Sigmoid colon (tissue), 7 donors: ENCODE data around the gene ATP5PO. TPM values are rescaled to one million over a fixed set of nuclear protein-coding genes. Genes with fewer than 3 reads are reported as not detected.
A peak's percentile ranks its signal among the peaks of the same experiment; 100 is the strongest.
"Not testable (repeated sequence)": the region's sequence is repeated elsewhere in the genome, so short reads cannot be mapped to it uniquely, and the experiment has no call there.

Source experiments
- DNase-seq: peaks from one replicate; pipeline ENCODE4 v3.0.0-alpha.2; 2019
- H3K27ac ChIP-seq, 4 donors: fragments of 200-600 bp; sonication (generic); one replicate each; pipeline ENCODE4 v1.5.1; 2016 to 2019; ENCODE audit warnings: mild to moderate bottlenecking in 1 of 4
- H3K27me3 ChIP-seq, 3 donors: fragments of 200-600 bp; sonication (generic); one replicate each; pipeline ENCODE4 v1.5.1; 2019; ENCODE audit warnings: mild to moderate bottlenecking in 1 of 3
- H3K36me3 ChIP-seq, 4 donors: fragments of 200-600 bp; sonication (generic); one replicate each; pipeline ENCODE4 v1.5.1; 2016 to 2019
- H3K4me1 ChIP-seq, 4 donors: fragments of 200-600 bp; sonication (generic); one replicate each; pipeline ENCODE4 v1.5.1; 2017 to 2019
- H3K4me3 ChIP-seq, 4 donors: fragments of 200-600 bp; sonication (generic); one replicate each; pipeline ENCODE4 v1.5.1; 2017 to 2019; ENCODE audit warnings: mild to moderate bottlenecking in 2 of 4, moderate library complexity in 1 of 4
- H3K9me3 ChIP-seq, 4 donors: fragments of 200-600 bp in 3 of 4; sonication (generic) in 3 of 4; one replicate each; pipeline versions ENCODE4 v1.5.1 to v1.6.1; 2013 to 2019
- CTCF ChIP-seq, 4 experiments: fragments of 450-650 bp in 3 of 4; fragments of 200-600 bp in 1 of 4; IDR thresholded peaks; one replicate each; pipeline ENCODE4 v1.5.1; 2016 to 2019; ENCODE audit warnings: antibody characterized with exemption in 4 of 4, mild to moderate bottlenecking in 3 of 4, moderate library complexity in 2 of 4
- EP300 ChIP-seq, 4 donors: sonication (generic); formaldehyde crosslinking; IDR thresholded peaks; one replicate each; pipeline ENCODE4 v1.6.1; 2017; ENCODE audit warnings: antibody characterized with exemption in 4 of 4
- POLR2A ChIP-seq, 2 donors: fragments of 450-650 bp; IDR thresholded peaks; one replicate each; pipeline ENCODE4 v1.6.1; 2016; ENCODE audit warnings: antibody characterized with exemption in 2 of 2, mild to moderate bottlenecking in 2 of 2, moderate library complexity in 2 of 2
- POLR2AphosphoS5 ChIP-seq, 4 donors: sonication (generic); formaldehyde crosslinking; IDR thresholded peaks; one replicate each; pipeline ENCODE4 v1.6.1; 2017; ENCODE audit warnings: antibody characterized with exemption in 4 of 4
- WGBS, 2 donors: extraction: QIAGEN DNeasy Blood & Tissue Kit; methylation state at CpG; one replicate each; pipeline ENCODE4 v1.1.7; 2013; 5-methylcytosine and 5-hydroxymethylcytosine counted together
- intact Hi-C: fragments of 100-400 bp; cut with DNase I; formaldehyde crosslinking; loops from one replicate; pipeline ENCODE4 v1.15.1; 2023
- polyA plus RNA-seq, 3 donors: library from polyadenylated mRNA; stranded (reverse); fragments of 200-250 nt; gene quantifications; one replicate each; pipeline ENCODE4 v1.2.3, GENCODE V29; 2013
- total RNA-seq, 4 donors: library from RNA; depleted of rRNA; stranded (reverse); fragments of >200 nt; gene quantifications; one replicate each; pipeline ENCODE4 v1.1.0, GENCODE V29; 2016
- donor health status: healthy with polysubstance abuse.
- donor health status: Bipolar disorder and iron deficiency.
- donor health status: healthy.

ATP5PO gene
- total and polyA plus RNA-seq, 7 donors: 277 to 742 (median 414) TPM

- peak overlapping the region in 3 of 4 donors; percentile 66 to 67 (median 66) for H3K27ac ChIP-seq
- 84 to 94% methylated on average over 5 of the region's 5 CpGs for WGBS, 2 donors
- no peaks in the 10 kb centered on the region for H3K36me3 ChIP-seq
- DNase-seq: no peak
- TF ChIP-seq EP300 (IDR thresholded peaks at IDR 0.05) (no peak), POLR2A (IDR thresholded peaks at IDR 0.05) (no peak), POLR2AphosphoS5 (IDR thresholded peaks at IDR 0.05) (no peak), CTCF (IDR thresholded peaks at IDR 0.05) (no peak)
- intact Hi-C loops: no loop called here
- peak overlapping the region in 2 of 4 donors; percentile 49 for H3K4me3 ChIP-seq
- peaks cover 0 to 16% (median 11%) of the 10 kb centered on the region in 4 donors for H3K4me1 ChIP-seq
- no peaks in the 10 kb centered on the region for H3K27me3 ChIP-seq
- no peaks in the 10 kb centered on the region for H3K9me3 ChIP-seq
Observed at GRCh38 chr21:33932731-33933130, 17.1 kb upstream of the ATP5PO start.

GRCh38 chr21:33931799-33932390 lies 16.3 kb upstream of the ATP5PO start:
- Histone ChIP-seq H3K4me3 (peak overlapping the region; percentile 9 to 49 (median 45)), H3K4me1 (peaks cover 0 to 16% (median 11%) of the 10 kb centered on the region in 4 donors), H3K27me3 (no peaks in the 10 kb centered on the region), H3K9me3 (no peaks in the 10 kb centered on the region), H3K36me3 (no peaks in the 10 kb centered on the region), H3K27ac (peak overlapping the region; percentile 56 to 67 (median 66))
- DNase-seq: no peak
- 21 to 37% methylated on average over 10 of the region's 10 CpGs for WGBS, 2 donors
- intact Hi-C loops: no loop called here
- no peak for TF ChIP-seq CTCF (IDR thresholded peaks at IDR 0.05)
- no peak for TF ChIP-seq POLR2A (IDR thresholded peaks at IDR 0.05)
- no peak for TF ChIP-seq EP300 (IDR thresholded peaks at IDR 0.05)
- no peak for TF ChIP-seq POLR2AphosphoS5 (IDR thresholded peaks at IDR 0.05)

GRCh38 chr21:33931052-33931798 lies 15.6 kb upstream of the ATP5PO start:
- 46 to 66% methylated on average over 7 to 9 of the region's 34 CpGs for WGBS, 2 donors
- Histone ChIP-seq H3K4me3 (peak overlapping the region; percentile 9 to 49 (median 45)), H3K27ac (peak overlapping the region; percentile 56 to 67 (median 66)), H3K4me1 (peaks cover 0 to 11% (median 8%) of the 10 kb centered on the region in 4 donors)
- H3K27me3 ChIP-seq, H3K9me3 ChIP-seq, H3K36me3 ChIP-seq, DNase-seq, intact Hi-C loops: not testable (repeated sequence)

- H3K36me3 ChIP-seq, H3K4me3 ChIP-seq, intact Hi-C loops, H3K9me3 ChIP-seq, H3K27me3 ChIP-seq, DNase-seq, H3K27ac ChIP-seq: not testable (repeated sequence)
- WGBS, 2 donors: 80 to 92% methylated on average over 2 of the region's 2 CpGs
- H3K4me1 ChIP-seq: peaks cover 0 to 13% (median 11%) of the 10 kb centered on the region in 4 donors
Observed at GRCh38 chr21:33926248-33926647, 10.6 kb upstream of the ATP5PO start.

GRCh38 chr21:33924766-33925100 lies 9.1 kb upstream of the ATP5PO start:
- intact Hi-C loops: loop anchor here (2.0 to 5.0 kb wide), 3 partner anchors 148 to 426 kb away; partner anchors contain the start of genes MRPS6 and SLC5A3
- peaks cover 0 to 13% (median 11%) of the 10 kb centered on the region in 4 donors for H3K4me1 ChIP-seq
- H3K9me3 ChIP-seq: no peaks in the 10 kb centered on the region
- DNase-seq: no peak
- peak overlapping the region in 3 of 4 donors; percentile 64 to 78 (median 68) for H3K27ac ChIP-seq
- WGBS, 2 donors: 40 to 80% methylated on average over 3 of the region's 3 CpGs
- H3K4me3 ChIP-seq: no peak overlapping the region
- H3K27me3 ChIP-seq: no peaks in the 10 kb centered on the region
- TF ChIP-seq POLR2A (IDR thresholded peaks at IDR 0.05): no peak
- TF ChIP-seq CTCF (IDR thresholded peaks at IDR 0.05): no peak
- no peaks in the 10 kb centered on the region for H3K36me3 ChIP-seq
